Lung (tissue), 12 donors: ENCODE data around the gene LRRC8D. TPM values are rescaled to one million over a fixed set of nuclear protein-coding genes. Genes with fewer than 3 reads are reported as not detected.
A peak's percentile ranks its signal among the peaks of the same experiment; 100 is the strongest.

Source experiments
- ATAC-seq: fragments of 200-7000 bp; cut with Tn5 transposase; one replicate; pipeline ENCODE4 v1.9.1; 2020; ENCODE audit warnings: moderate number of reproducible peaks; ENCODE audit not compliant: insufficient read depth, low FRiP score
- DNase-seq, 3 donors: peaks; one replicate each; pipeline ENCODE4 v3.0.0-alpha.2; 2013 to 2017
- H3K27ac ChIP-seq, 2 donors: one replicate each; pipeline ENCODE4 v1.5.1; 2013; ENCODE audit warnings: mild to moderate bottlenecking in 2 of 2, moderate library complexity in 2 of 2, control low read depth in 1 of 2, inconsistent platforms in 1 of 2, low read depth in 1 of 2, low read length in 1 of 2
- H3K27me3 ChIP-seq, 3 donors: one replicate each; pipeline ENCODE4 v1.5.1; 2013; ENCODE audit warnings: low read length in 2 of 3; ENCODE audit not compliant: control insufficient read depth in 3 of 3, insufficient read depth in 3 of 3
- H3K36me3 ChIP-seq, 4 donors: one replicate each; pipeline ENCODE4 v1.5.1; 2013; ENCODE audit warnings: low read length in 4 of 4, mild to moderate bottlenecking in 1 of 4, moderate library complexity in 1 of 4; ENCODE audit not compliant: control insufficient read depth in 4 of 4, insufficient read depth in 4 of 4
- H3K4me1 ChIP-seq, 5 donors: one replicate each; pipeline ENCODE4 v1.5.1; 2013; ENCODE audit warnings: low read length in 5 of 5, mild to moderate bottlenecking in 2 of 5, moderate library complexity in 1 of 5; ENCODE audit not compliant: control insufficient read depth in 5 of 5, insufficient read depth in 5 of 5
- H3K4me3 ChIP-seq: one replicate; pipeline ENCODE4 v1.5.1; 2013; ENCODE audit warnings: mild to moderate bottlenecking, control low read depth, moderate library complexity
- H3K9ac ChIP-seq, 2 donors: one replicate each; pipeline ENCODE4 v1.5.1; 2013; ENCODE audit warnings: low read length in 2 of 2, control low read depth in 1 of 2; ENCODE audit not compliant: insufficient read depth in 1 of 2
- H3K9me3 ChIP-seq, 4 donors: one replicate each; pipeline ENCODE4 v1.5.1; 2013; ENCODE audit warnings: low read length in 3 of 4, mild to moderate bottlenecking in 1 of 4, moderate library complexity in 1 of 4; ENCODE audit not compliant: control insufficient read depth in 4 of 4, insufficient read depth in 3 of 4
- CTCF ChIP-seq: IDR thresholded peaks from 2 replicates; pipeline ENCODE4 v1.5.1; 2012; ENCODE audit warnings: mild to moderate bottlenecking; ENCODE audit errors: control extremely low read depth, extremely low read depth
- WGBS, 2 donors: extraction: QIAGEN DNeasy Blood & Tissue Kit; methylation state at CpG; one replicate each; pipeline ENCODE4 v1.1.7; 2013; 5-methylcytosine and 5-hydroxymethylcytosine counted together
- polyA plus RNA-seq, 2 donors: library from polyadenylated mRNA; stranded (reverse); fragments of 200-250 nt; gene quantifications; one replicate each; pipeline ENCODE4 v1.2.1, GENCODE V29; 2013
- total RNA-seq, 2 donors: library from RNA; depleted of rRNA in 1 of 2; stranded (reverse); fragments of >200 nt in 1 of 2; gene quantifications; one replicate each; pipeline ENCODE4 v1.2.1, GENCODE V29; 2014 to 2021
- donor health status: control.
- donor health status: control.
- donor health status: Bipolar disorder and iron deficiency.
- donor health status: healthy.
- donor health status: DM: yes; HTN: yes; CAD: no.

The LRRC8D gene
- total and polyA plus RNA-seq, 4 donors = 5.1 to 24.2 (median 11.3) TPM

GRCh38 chr1:89833183-89834082 is 12.6 kb downstream of the LRRC8D start:
- Histone ChIP-seq H3K27me3 (no peaks in the 10 kb centered on the region), H3K4me1 (peaks cover 0 to 8% (median 5%) of the 10 kb centered on the region in 5 donors), H3K9ac (no peak overlapping the region), H3K9me3 (no peaks in the 10 kb centered on the region), H3K27ac (no peak overlapping the region), H3K4me3 (no peak overlapping the region), H3K36me3 (no peaks in the 10 kb centered on the region)
- TF ChIP-seq CTCF = no peak
- DNase-seq (peak in 1 of 3 donors; percentile 39), ATAC-seq (no peak)
- 88 to 89% methylated on average over 7 of the region's 7 CpGs for WGBS, 2 donors

- Histone ChIP-seq H3K4me1 (peaks cover 0 to 8% (median 5%) of the 10 kb centered on the region in 5 donors), H3K9ac (no peak overlapping the region), H3K36me3 (no peaks in the 10 kb centered on the region), H3K4me3 (no peak overlapping the region), H3K9me3 (no peaks in the 10 kb centered on the region), H3K27ac (no peak overlapping the region), H3K27me3 (no peaks in the 10 kb centered on the region)
- 82 to 84% methylated on average over 3 of the region's 3 CpGs for WGBS, 2 donors
- no peak for TF ChIP-seq CTCF
- no peak for ATAC-seq
- no peak for DNase-seq
Observed at GRCh38 chr1:89834083-89834704, 13.4 kb downstream of the LRRC8D start.

- Histone ChIP-seq H3K4me3 (no peak overlapping the region), H3K4me1 (peaks cover 0 to 7% (median 5%) of the 10 kb centered on the region in 5 donors), H3K27ac (no peak overlapping the region), H3K9ac (no peak overlapping the region), H3K36me3 (no peaks in the 10 kb centered on the region), H3K27me3 (no peaks in the 10 kb centered on the region), H3K9me3 (no peaks in the 10 kb centered on the region)
- no peak for DNase-seq
- TF ChIP-seq CTCF = no peak
- no peak for ATAC-seq
- 92 to 93% methylated on average over 8 of the region's 8 CpGs for WGBS, 2 donors
Observed at GRCh38 chr1:89836252-89837035, 15.6 kb downstream of the LRRC8D start.
